Stimulated activated CD4-positive, alpha-beta T cell treated with anti-CD3 and anti-CD28 coated beads, Interleukin-12 subunit alpha, Interleukin-12 subunit beta, amount 100 ng/mL, for 48 hours (primary cell): ENCODE results near the gene MYH11.

ENCODE experiments used
- DNase-seq, 3 donors: peaks; one replicate each; pipeline ENCODE4 v3.0.0-alpha.2; 2020; ENCODE audit warnings: low read depth in 2 of 3, low spot score in 1 of 3

The MYH11 gene

GRCh38 chr16:15856901-15857698, at the start of gene MYH11:
Gene MYH11 (minus strand): TSS chr16:15857028. CDS start chr16:15838252, 18,776 bp downstream.
- no peak for DNase-seq

- no peak for DNase-seq
Measured at GRCh38 chr16:15906439-15906838, 49.6 kb upstream of the MYH11 start.

GRCh38 chr16:15903960-15904359, 47.1 kb upstream of the MYH11 start:
- DNase-seq = no peak

GRCh38 chr16:15900901-15901500, 44.2 kb upstream of the MYH11 start:
- DNase-seq = no peak

- no peak for DNase-seq
Measured at GRCh38 chr16:15900357-15900756, 43.5 kb upstream of the MYH11 start.

GRCh38 chr16:15899538-15900100, 42.8 kb upstream of the MYH11 start:
- DNase-seq = peak; percentile 34 to 44 (median 40)

GRCh38 chr16:15898654-15899053, 41.8 kb upstream of the MYH11 start:
- DNase-seq = no peak

- peak in 2 of 3 donors; percentile 33 to 38 for DNase-seq
Measured at GRCh38 chr16:15897834-15898254, 41.0 kb upstream of the MYH11 start.

GRCh38 chr16:15897121-15897780, 40.4 kb upstream of the MYH11 start:
- no peak for DNase-seq

GRCh38 chr16:15894571-15895374, 37.9 kb upstream of the MYH11 start:
- no peak for DNase-seq

- no peak for DNase-seq
Measured at GRCh38 chr16:15891508-15891907, 34.7 kb upstream of the MYH11 start.

- DNase-seq = peak; percentile 99 to 100 (median 100)
Measured at GRCh38 chr16:15888072-15888976, 31.5 kb upstream of the MYH11 start, which contains the start of gene CEP20. Gene CEP20 (minus strand): TSS chr16:15888603. CDS start chr16:15888585, 18 bp downstream.

- DNase-seq = no peak
Measured at GRCh38 chr16:15887283-15887682, 30.5 kb upstream of the MYH11 start.

- DNase-seq = no peak
Measured at GRCh38 chr16:15886078-15886477, 29.2 kb upstream of the MYH11 start.

GRCh38 chr16:15885560-15886001, 28.8 kb upstream of the MYH11 start:
- DNase-seq = no peak

GRCh38 chr16:15882563-15882962, 25.7 kb upstream of the MYH11 start:
- DNase-seq = no peak

GRCh38 chr16:15881794-15882379, 25.1 kb upstream of the MYH11 start:
- no peak for DNase-seq

- no peak for DNase-seq
Measured at GRCh38 chr16:15880434-15881308, 23.8 kb upstream of the MYH11 start.
